Keratinocyte (primary cell): ENCODE measurements around the gene FGFBP1. TPM values are rescaled to one million over a fixed set of nuclear protein-coding genes. Genes with fewer than 3 reads are reported as not detected.

Experiments used
- DNase-seq: peaks from one replicate; pipeline ENCODE4 v3.0.0-alpha.2; 2011; ENCODE audit warnings: low read depth, missing footprints, low spot score
- FAIRE-seq: peaks from 2 replicates; lab custom pipeline; 2011; peaks lifted over from hg19 to GRCh38; lab: Jason Lieb, UNC
- H2AFZ ChIP-seq: 2 replicates; pipeline ENCODE4 v1.6.0; 2012; ENCODE audit warnings: low read length, control low read depth, inconsistent platforms; ENCODE audit not compliant: control insufficient read depth
- H3K27ac ChIP-seq: 2 replicates; pipeline ENCODE4 v1.5.1; 2011; ENCODE audit warnings: low read length; ENCODE audit not compliant: control insufficient read depth, insufficient read depth
- H3K27me3 ChIP-seq: 3 replicates; pipeline ENCODE4 v1.6.0; 2011; ENCODE audit warnings: low read length; ENCODE audit not compliant: control insufficient read depth, insufficient read depth; ENCODE audit errors: extremely low read depth
- H3K36me3 ChIP-seq, 2 experiments: 2 replicates in 1 of 2; 3 replicates in 1 of 2; pipeline ENCODE4 v1.5.1; 2011; ENCODE audit warnings: low read length in 2 of 2, mild to moderate bottlenecking in 1 of 2; ENCODE audit not compliant: control insufficient read depth in 2 of 2, insufficient read depth in 2 of 2; ENCODE audit errors: extremely low read depth in 1 of 2
- H3K4me1 ChIP-seq: 3 replicates; pipeline ENCODE4 v1.5.1; 2011; ENCODE audit warnings: low read length; ENCODE audit not compliant: control insufficient read depth, insufficient read depth; ENCODE audit errors: extremely low read depth
- H3K4me2 ChIP-seq: 3 replicates; pipeline ENCODE4 v1.6.0; 2011; ENCODE audit warnings: low read depth, low read length; ENCODE audit not compliant: control insufficient read depth, insufficient read depth; ENCODE audit errors: extremely low read depth
- H3K4me3 ChIP-seq, 3 experiments: fragments of 200-600 bp in 1 of 3; sonication (generic) in 1 of 3; 2 replicates in 2 of 3; 3 replicates in 1 of 3; pipeline ENCODE4 v1.5.1; 2011 to 2016; ENCODE audit warnings: low read length in 3 of 3, mild to moderate bottlenecking in 3 of 3, control low read depth in 2 of 3, inconsistent platforms in 1 of 3, low read depth in 1 of 3, mixed read lengths in 1 of 3, mixed run types in 1 of 3, moderate library complexity in 1 of 3; ENCODE audit not compliant: control insufficient read depth in 2 of 3, insufficient read depth in 2 of 3; ENCODE audit errors: extremely low read depth in 1 of 3
- H3K79me2 ChIP-seq: 2 replicates; pipeline ENCODE4 v1.6.0; 2012; ENCODE audit warnings: low read length; ENCODE audit not compliant: control insufficient read depth, insufficient read depth
- H3K9ac ChIP-seq: 3 replicates; pipeline ENCODE4 v1.6.0; 2011; ENCODE audit warnings: low read length; ENCODE audit not compliant: control insufficient read depth, insufficient read depth; ENCODE audit errors: extremely low read depth
- H3K9me1 ChIP-seq: 3 replicates; pipeline ENCODE4 v1.6.0; 2011; ENCODE audit warnings: low read length; ENCODE audit not compliant: control insufficient read depth, insufficient read depth; ENCODE audit errors: extremely low read depth
- H3K9me3 ChIP-seq: 2 replicates; pipeline ENCODE4 v1.5.1; 2012; ENCODE audit warnings: low read depth, low read length; ENCODE audit not compliant: control insufficient read depth
- H4K20me1 ChIP-seq: 3 replicates; pipeline ENCODE4 v1.6.0; 2011; ENCODE audit warnings: low read length; ENCODE audit not compliant: control insufficient read depth, insufficient read depth; ENCODE audit errors: extremely low read depth
- EZH2 ChIP-seq: IDR thresholded peaks from one replicate; pipeline ENCODE4 v1.6.1; 2012; ENCODE audit warnings: inconsistent platforms, mild to moderate bottlenecking, low read length, moderate library complexity
- dilution Hi-C: fragments of 300-500 bp; cut with MboI; formaldehyde crosslinking; loops from one replicate; pipeline ENCODE4 v1.7.0; 2020; ENCODE audit warnings: low sequenced_read_pairs; ENCODE audit not compliant: extremely low pct_ligation_motif_present
- polyA plus RNA-seq, 5 experiments: library from polyadenylated mRNA; depleted of rRNA in 3 of 5; stranded (reverse) in 3 of 5; stranded (forward) in 1 of 5; unstranded in 1 of 5; fragments of >200 nt; gene quantifications; 1 replicate in 1 of 5; 2 replicates in 3 of 5; 3 replicates in 1 of 5; pipeline versions ENCODE4 v1.2.1 to v1.2.3, GENCODE V29; 2011 to 2012; ENCODE audit warnings: missing spikeins in 2 of 5, low read depth in 1 of 5, low replicate concordance in 1 of 5
- TF ChIP-seq, protein P1 (sequence below), 3 experiments: IDR thresholded peaks in 1 of 3; conservative IDR thresholded peaks in 1 of 3; optimal IDR thresholded peaks in 1 of 3; 2 replicates in 2 of 3; 3 replicates in 1 of 3; pipeline versions ENCODE3 to v1.5.1; 2011; ENCODE audit warnings: low read length in 3 of 3, mild to moderate bottlenecking in 3 of 3, moderate library complexity in 2 of 3, control low read depth in 1 of 3, inconsistent platforms in 1 of 3; ENCODE audit not compliant: insufficient read depth in 2 of 3; ENCODE audit errors: extremely low read depth in 1 of 3

Gene FGFBP1
- polyA plus RNA-seq, 1 donor (not counting 4 experiments of a cell fraction or from before 2014, with no cell fraction given): 2,189 TPM

DNA sequence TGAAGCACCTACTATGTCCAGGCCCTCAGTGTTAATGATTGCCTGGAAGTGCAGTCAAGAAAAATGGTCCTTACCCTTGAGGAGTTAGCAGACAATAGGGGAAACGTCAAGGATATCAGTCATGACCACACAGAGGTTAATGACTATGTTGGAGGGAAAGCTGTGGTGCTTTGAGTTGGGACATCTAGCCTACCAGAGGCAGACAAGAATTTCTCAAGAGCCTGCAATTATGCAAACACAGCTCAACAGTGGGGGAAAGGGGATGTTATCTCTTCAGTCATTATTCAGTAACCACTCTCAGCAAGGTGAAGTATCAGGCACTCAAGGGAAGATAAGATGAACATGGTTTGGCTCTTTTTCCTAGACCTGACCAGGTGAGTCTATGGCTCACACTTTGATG, 7.0 kb upstream of the FGFBP1 start:
- Histone ChIP-seq H3K27ac (no peak overlapping the region), H3K79me2 (no peaks in the 10 kb centered on the region), H3K4me1 (no peaks in the 10 kb centered on the region), H3K27me3 (no peaks in the 10 kb centered on the region), H3K9ac (no peak overlapping the region), H3K9me1 (no peaks in the 10 kb centered on the region), H3K4me3 (no peak overlapping the region), H4K20me1 (no peaks in the 10 kb centered on the region), H3K9me3 (no peaks in the 10 kb centered on the region), H3K36me3 (no peaks in the 10 kb centered on the region), H3K4me2 (no peak overlapping the region), H2AFZ (no peak overlapping the region)
- dilution Hi-C loops: no loop called here
- DNase-seq (no peak), FAIRE-seq (no peak)
- TF ChIP-seq, protein P1, sequence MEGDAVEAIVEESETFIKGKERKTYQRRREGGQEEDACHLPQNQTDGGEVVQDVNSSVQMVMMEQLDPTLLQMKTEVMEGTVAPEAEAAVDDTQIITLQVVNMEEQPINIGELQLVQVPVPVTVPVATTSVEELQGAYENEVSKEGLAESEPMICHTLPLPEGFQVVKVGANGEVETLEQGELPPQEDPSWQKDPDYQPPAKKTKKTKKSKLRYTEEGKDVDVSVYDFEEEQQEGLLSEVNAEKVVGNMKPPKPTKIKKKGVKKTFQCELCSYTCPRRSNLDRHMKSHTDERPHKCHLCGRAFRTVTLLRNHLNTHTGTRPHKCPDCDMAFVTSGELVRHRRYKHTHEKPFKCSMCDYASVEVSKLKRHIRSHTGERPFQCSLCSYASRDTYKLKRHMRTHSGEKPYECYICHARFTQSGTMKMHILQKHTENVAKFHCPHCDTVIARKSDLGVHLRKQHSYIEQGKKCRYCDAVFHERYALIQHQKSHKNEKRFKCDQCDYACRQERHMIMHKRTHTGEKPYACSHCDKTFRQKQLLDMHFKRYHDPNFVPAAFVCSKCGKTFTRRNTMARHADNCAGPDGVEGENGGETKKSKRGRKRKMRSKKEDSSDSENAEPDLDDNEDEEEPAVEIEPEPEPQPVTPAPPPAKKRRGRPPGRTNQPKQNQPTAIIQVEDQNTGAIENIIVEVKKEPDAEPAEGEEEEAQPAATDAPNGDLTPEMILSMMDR (optimal IDR thresholded peaks at IDR 0.05 in 1 of 3, IDR thresholded peaks at IDR 0.05 in 1 of 3, conservative IDR thresholded peaks at IDR 0.05 in 1 of 3; ENCODE audit: extremely low read depth in 1 of 3, insufficient read depth in 2 of 3, low read length in 3 of 3): no peak
- TF ChIP-seq EZH2: no peak

DNA sequence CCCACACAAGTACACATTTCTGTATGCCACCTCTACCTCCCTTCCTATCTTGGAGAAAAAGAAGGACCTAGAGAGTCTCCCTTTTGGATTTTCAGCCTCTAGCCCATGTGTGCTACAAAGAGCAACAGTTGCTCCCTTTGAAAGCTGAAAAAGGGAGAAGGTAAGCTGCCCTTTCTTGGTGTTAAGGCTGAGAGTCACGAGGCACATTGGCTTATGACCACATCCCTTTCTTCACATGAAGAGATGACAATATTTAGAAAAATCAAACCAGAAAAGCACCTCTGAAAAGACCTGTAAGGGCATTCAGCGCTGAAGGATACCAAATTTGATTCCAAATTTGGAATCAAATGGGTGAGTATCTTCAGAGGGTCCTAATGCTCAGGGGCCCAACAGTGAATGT, 6.4 kb upstream of the FGFBP1 start:
- Histone ChIP-seq H3K79me2 (no peaks in the 10 kb centered on the region), H3K4me2 (no peak overlapping the region), H3K27ac (no peak overlapping the region), H3K9me1 (no peaks in the 10 kb centered on the region), H3K4me1 (peaks cover 5% of the 10 kb centered on the region), H3K36me3 (no peaks in the 10 kb centered on the region), H3K4me3 (no peak overlapping the region), H3K9ac (no peak overlapping the region), H3K9me3 (no peaks in the 10 kb centered on the region), H3K27me3 (no peaks in the 10 kb centered on the region), H2AFZ (no peak overlapping the region), H4K20me1 (no peaks in the 10 kb centered on the region)
- dilution Hi-C loops: no loop called here
- TF ChIP-seq EZH2: no peak
- TF ChIP-seq, protein P1 (optimal IDR thresholded peaks at IDR 0.05 in 1 of 3, IDR thresholded peaks at IDR 0.05 in 1 of 3, conservative IDR thresholded peaks at IDR 0.05 in 1 of 3; ENCODE audit: extremely low read depth in 1 of 3, insufficient read depth in 2 of 3, low read length in 3 of 3): no peak
- no peak for FAIRE-seq
- DNase-seq: no peak
